ENCODE measurements around the gene MARCHF10. TPM values are rescaled to one million over a fixed set of nuclear protein-coding genes. Genes with fewer than 3 reads are reported as not detected.

Gene MARCHF10
- total and polyA plus RNA-seq, 12 donors, result 0.04 TPM; not detected in 11

GRCh38 chr17:62755141-62755851 is 52.8 kb downstream of the MARCHF10 start:
- Histone ChIP-seq H3K27ac (no peak overlapping the region), H3K9me3 (no peaks in the 10 kb centered on the region), H3K4me3 (no peak overlapping the region), H3K36me3 (no peaks in the 10 kb centered on the region), H3K27me3 (peaks cover 0 to 4% (median 0%) of the 10 kb centered on the region in 7 donors), H3K4me1 (peaks cover 0 to 20% (median 6%) of the 10 kb centered on the region in 9 donors)
- peak in 1 of 9 donors; percentile 4 for TF ChIP-seq CTCF (IDR thresholded peaks at IDR 0.05)
- WGBS, 2 donors, result 62 to 63% methylated on average over 10 of the region's 10 CpGs
- ATAC-seq (peak in 6 of 8 donors; percentile 19 to 93 (median 70)), DNase-seq (peak; percentile 9 to 14)
- intact Hi-C loops (cut with DNase I), result no loop called here

DNA sequence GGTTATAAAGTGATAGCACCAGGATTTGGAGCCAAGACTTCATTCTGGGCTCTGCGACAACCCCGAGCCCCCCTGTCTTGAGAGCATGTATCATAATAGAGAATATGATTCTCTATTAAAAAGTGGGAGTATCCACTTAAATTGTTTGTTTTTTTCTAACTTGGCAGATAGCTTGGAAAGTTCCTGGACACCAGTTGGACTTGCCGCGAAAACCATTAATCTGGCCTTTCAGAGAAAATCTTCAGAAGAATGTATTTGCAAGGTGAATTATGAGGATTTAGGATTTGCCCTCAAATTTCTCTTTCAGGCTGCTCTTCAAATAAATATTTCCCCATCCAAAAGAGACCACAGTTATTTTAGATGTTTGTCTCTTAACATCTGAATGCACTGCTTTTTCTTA is 53.5 kb downstream of the MARCHF10 start:
- H3K4me3 ChIP-seq, result no peak overlapping the region
- no peak overlapping the region for H3K27ac ChIP-seq
- H3K9me3 ChIP-seq, result no peaks in the 10 kb centered on the region
- TF ChIP-seq CTCF (IDR thresholded peaks at IDR 0.05), result no peak
- intact Hi-C loops (cut with DNase I), result no loop called here
- ATAC-seq, result no peak
- H3K27me3 ChIP-seq, result peaks cover 0 to 2% (median 0%) of the 10 kb centered on the region in 7 donors
- H3K36me3 ChIP-seq, result no peaks in the 10 kb centered on the region
- 77 to 80% methylated on average over 4 of the region's 4 CpGs for WGBS, 2 donors
- no peak for DNase-seq
- H3K4me1 ChIP-seq, result peaks cover 0 to 20% (median 6%) of the 10 kb centered on the region in 9 donors

DNA sequence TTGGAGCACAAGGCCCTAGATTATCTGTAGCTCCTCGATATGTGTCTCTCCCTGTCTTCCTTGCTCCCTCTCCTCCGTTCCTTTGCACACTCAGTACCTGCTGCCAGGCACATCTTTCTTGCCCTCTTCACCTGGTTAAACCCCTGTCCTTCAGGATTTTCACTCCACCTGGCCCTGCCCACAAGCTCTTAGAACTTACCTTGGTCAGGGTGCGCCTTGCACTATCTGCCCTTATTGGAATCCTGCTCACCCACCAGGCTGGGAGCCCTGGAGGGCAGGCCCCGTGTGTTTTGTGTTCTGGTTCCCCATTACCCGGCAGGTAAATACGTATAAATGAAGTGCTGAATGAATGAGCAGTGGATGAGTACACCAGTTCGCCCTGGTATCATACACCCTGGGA is 54.6 kb downstream of the MARCHF10 start:
- TF ChIP-seq CTCF (IDR thresholded peaks at IDR 0.05), result no peak
- 94 to 99% methylated on average over 7 of the region's 7 CpGs for WGBS, 2 donors
- peaks cover 0 to 20% (median 6%) of the 10 kb centered on the region in 9 donors for H3K4me1 ChIP-seq
- intact Hi-C loops (cut with DNase I), result no loop called here
- no peaks in the 10 kb centered on the region for H3K36me3 ChIP-seq
- no peak overlapping the region for H3K4me3 ChIP-seq
- DNase-seq (no peak), ATAC-seq (no peak)
- no peak overlapping the region for H3K27ac ChIP-seq
- H3K27me3 ChIP-seq, result peaks cover 0 to 2% (median 0%) of the 10 kb centered on the region in 7 donors
- no peaks in the 10 kb centered on the region for H3K9me3 ChIP-seq

DNA sequence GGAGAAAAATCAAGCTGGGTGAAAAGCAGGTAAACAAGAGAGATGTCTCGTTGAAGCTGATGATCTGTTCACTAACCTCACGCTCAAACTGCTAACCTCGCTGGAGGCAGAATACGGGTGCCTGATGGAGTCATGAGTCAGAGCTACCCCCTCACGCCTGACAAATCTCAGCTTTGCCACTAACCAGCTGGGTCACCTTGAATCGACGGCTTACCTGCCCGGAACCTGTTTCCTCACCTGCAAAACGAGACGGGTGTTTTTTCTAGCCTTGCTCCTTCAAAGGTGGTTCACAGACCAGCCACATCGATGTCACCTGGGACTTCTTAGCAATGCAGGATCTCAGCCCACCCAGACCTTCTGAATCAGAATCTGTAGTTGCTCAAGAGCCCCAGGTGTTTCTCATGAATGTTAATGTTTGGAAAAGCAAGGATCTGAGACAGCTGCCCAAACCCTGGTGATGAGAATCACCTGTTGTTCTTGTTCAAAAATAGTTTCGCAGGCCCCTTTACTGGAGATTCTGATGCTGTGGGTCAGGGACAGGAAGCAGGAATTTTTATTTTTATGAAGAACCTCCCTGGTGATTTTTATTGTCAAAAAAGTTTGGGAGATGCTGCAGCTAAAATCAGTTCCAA is 56.9 kb downstream of the MARCHF10 start:
- no peak for DNase-seq
- 79 to 84% methylated on average over 12 of the region's 12 CpGs for WGBS, 2 donors

More for the DNA sequence above, 56.9 kb downstream of the MARCHF10 start:
- H3K9me3 ChIP-seq, result peaks cover 0 to 7% (median 0%) of the 10 kb centered on the region in 11 donors
- ATAC-seq, result no peak
- H3K27me3 ChIP-seq, result peaks cover 0 to 2% (median 0%) of the 10 kb centered on the region in 7 donors
- intact Hi-C loops (cut with DNase I), result no loop called here
- peaks cover 0 to 20% (median 6%) of the 10 kb centered on the region in 9 donors for H3K4me1 ChIP-seq
- H3K36me3 ChIP-seq, result no peaks in the 10 kb centered on the region
- no peak overlapping the region for H3K27ac ChIP-seq
- no peak overlapping the region for H3K4me3 ChIP-seq
- TF ChIP-seq CTCF (IDR thresholded peaks at IDR 0.05), result no peak
